DMS114 treated with DMSO at 0.1 percent for 48 hours (cell line): ENCODE data around the gene SLC30A2.

Experiments
- DNase-seq: peaks from one replicate; lab custom pipeline; 2025; ENCODE audit not compliant: unreplicated experiment; lab: John Stamatoyannopoulos, UW

Gene SLC30A2

GRCh38 chr1:26023826-26024225, 22.1 kb downstream of the SLC30A2 start:
- no peak for DNase-seq

GRCh38 chr1:26023009-26023408, 22.9 kb downstream of the SLC30A2 start:
- no peak for DNase-seq

GRCh38 chr1:26022404-26022779, 23.5 kb downstream of the SLC30A2 start:
- no peak for DNase-seq

GRCh38 chr1:26021647-26022403, 24.1 kb downstream of the SLC30A2 start, which contains the start of gene EXTL1:
EXTL1 (plus strand) TSS chr1:26021775; CDS start chr1:26022647, 872 bp downstream.
- peak; percentile 19 for DNase-seq

GRCh38 chr1:26020941-26021646, 24.8 kb downstream of the SLC30A2 start:
- no peak for DNase-seq

GRCh38 chr1:26020330-26020768, 25.6 kb downstream of the SLC30A2 start:
- no peak for DNase-seq

GRCh38 chr1:26019641-26020315, 26.1 kb downstream of the SLC30A2 start:
- no peak for DNase-seq

- no peak for DNase-seq
These were observed 28.3 kb downstream of the SLC30A2 start for GRCh38 chr1:26017606-26018005.

GRCh38 chr1:26016953-26017545, 28.9 kb downstream of the SLC30A2 start:
- no peak for DNase-seq

- no peak for DNase-seq
These were observed 29.5 kb downstream of the SLC30A2 start for GRCh38 chr1:26016258-26016952.

- DNase-seq, result no peak
These were observed 30.6 kb downstream of the SLC30A2 start for GRCh38 chr1:26015358-26015757.

- no peak for DNase-seq
These were observed 31.7 kb downstream of the SLC30A2 start for GRCh38 chr1:26014179-26014578.

- no peak for DNase-seq
These were observed 33.1 kb downstream of the SLC30A2 start for GRCh38 chr1:26012864-26013263.

- no peak for DNase-seq
These were observed 35.1 kb downstream of the SLC30A2 start for GRCh38 chr1:26010825-26011224.

- DNase-seq, result no peak
These were observed 36.0 kb downstream of the SLC30A2 start for GRCh38 chr1:26009796-26010447.

- no peak for DNase-seq
These were observed 39.2 kb downstream of the SLC30A2 start for GRCh38 chr1:26006710-26007109.

- DNase-seq, result no peak
These were observed 40.3 kb downstream of the SLC30A2 start for GRCh38 chr1:26005434-26006105.

GRCh38 chr1:26003756-26004155, 42.2 kb downstream of the SLC30A2 start:
- no peak for DNase-seq

GRCh38 chr1:26003262-26003661, 42.7 kb downstream of the SLC30A2 start:
- no peak for DNase-seq
